C4-2B (cell line): Measurements from ENCODE around the gene LPP.

ENCODE experiments used
- ZFX ChIP-seq: fragments of 450-650 bp; IDR thresholded peaks from 2 replicates; pipeline ENCODE4 v1.6.1; 2017
- TF ChIP-seq, protein P1 (sequence below): fragments of 450-650 bp; conservative IDR thresholded peaks from 2 replicates; pipeline ENCODE4 v1.5.1; 2017; ENCODE audit warnings: mild to moderate bottlenecking

DNA sequence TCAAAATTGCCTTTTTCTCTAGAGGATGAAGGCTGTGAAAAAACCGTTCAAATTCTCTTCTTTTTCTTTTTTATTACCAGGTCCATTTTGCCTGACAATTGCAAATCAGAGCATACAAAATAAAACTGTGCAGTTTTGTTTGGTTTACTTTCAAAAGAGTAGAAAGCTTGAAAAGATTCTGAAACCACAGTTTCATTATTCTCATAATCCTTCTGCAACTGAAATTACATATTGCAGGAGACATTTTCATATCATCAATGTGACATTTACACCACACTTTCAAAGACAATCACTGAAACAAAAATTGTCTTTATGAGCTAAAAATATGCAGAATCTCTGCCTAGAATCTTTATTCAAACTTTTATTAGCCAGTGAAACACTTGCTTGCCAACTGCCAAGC, 721.5 kb downstream of the LPP start:
- no peak for TF ChIP-seq ZFX
- TF ChIP-seq, protein P1, sequence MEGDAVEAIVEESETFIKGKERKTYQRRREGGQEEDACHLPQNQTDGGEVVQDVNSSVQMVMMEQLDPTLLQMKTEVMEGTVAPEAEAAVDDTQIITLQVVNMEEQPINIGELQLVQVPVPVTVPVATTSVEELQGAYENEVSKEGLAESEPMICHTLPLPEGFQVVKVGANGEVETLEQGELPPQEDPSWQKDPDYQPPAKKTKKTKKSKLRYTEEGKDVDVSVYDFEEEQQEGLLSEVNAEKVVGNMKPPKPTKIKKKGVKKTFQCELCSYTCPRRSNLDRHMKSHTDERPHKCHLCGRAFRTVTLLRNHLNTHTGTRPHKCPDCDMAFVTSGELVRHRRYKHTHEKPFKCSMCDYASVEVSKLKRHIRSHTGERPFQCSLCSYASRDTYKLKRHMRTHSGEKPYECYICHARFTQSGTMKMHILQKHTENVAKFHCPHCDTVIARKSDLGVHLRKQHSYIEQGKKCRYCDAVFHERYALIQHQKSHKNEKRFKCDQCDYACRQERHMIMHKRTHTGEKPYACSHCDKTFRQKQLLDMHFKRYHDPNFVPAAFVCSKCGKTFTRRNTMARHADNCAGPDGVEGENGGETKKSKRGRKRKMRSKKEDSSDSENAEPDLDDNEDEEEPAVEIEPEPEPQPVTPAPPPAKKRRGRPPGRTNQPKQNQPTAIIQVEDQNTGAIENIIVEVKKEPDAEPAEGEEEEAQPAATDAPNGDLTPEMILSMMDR = no peak
